Epithelial cell of esophagus (primary cell): ENCODE data around the gene GNB1L.
"Not testable (repeated sequence)": the region's sequence is repeated elsewhere in the genome, so short reads cannot be mapped to it uniquely, and the experiment has no call there.

Experiments used
- DNase-seq: peaks from one replicate; pipeline ENCODE4 v3.0.0; 2010; ENCODE audit warnings: low read depth
- H3K4me3 ChIP-seq: 2 replicates; pipeline ENCODE4 v1.5.1; 2011; ENCODE audit warnings: mild to moderate bottlenecking, low read length, control low read depth
- CTCF ChIP-seq: IDR thresholded peaks from 2 replicates; pipeline ENCODE4 v1.5.1; 2011; ENCODE audit warnings: low read depth, mild to moderate bottlenecking, low read length, control low read depth, inconsistent platforms; ENCODE audit not compliant: insufficient read depth; ENCODE audit errors: missing control alignments

The GNB1L gene

GRCh38 chr22:19793661-19794310, 60.9 kb downstream of the GNB1L start:
- no peak overlapping the region for H3K4me3 ChIP-seq
- no peak for TF ChIP-seq CTCF
- DNase-seq, result no peak

DNA sequence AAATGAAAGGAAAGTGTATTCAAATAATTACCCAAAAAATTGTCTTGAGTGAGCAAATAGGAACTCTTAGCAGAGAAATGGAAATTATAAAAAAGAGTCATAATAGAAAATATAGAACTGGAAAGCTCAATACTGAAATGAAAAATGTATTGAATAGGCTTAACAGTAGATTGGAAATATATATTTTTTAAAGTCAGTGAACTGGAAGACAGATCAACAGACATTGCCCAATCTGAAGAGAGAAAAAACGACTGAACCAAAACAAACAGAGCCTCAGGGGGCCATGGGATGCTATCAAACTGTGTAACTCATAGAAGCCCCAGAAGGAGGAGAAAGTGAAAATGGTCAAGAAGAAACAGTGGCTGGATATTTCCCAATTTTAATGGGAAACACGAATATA, 61.5 kb downstream of the GNB1L start:
- DNase-seq, result no peak
- TF ChIP-seq CTCF, result no peak
- no peak overlapping the region for H3K4me3 ChIP-seq

DNA sequence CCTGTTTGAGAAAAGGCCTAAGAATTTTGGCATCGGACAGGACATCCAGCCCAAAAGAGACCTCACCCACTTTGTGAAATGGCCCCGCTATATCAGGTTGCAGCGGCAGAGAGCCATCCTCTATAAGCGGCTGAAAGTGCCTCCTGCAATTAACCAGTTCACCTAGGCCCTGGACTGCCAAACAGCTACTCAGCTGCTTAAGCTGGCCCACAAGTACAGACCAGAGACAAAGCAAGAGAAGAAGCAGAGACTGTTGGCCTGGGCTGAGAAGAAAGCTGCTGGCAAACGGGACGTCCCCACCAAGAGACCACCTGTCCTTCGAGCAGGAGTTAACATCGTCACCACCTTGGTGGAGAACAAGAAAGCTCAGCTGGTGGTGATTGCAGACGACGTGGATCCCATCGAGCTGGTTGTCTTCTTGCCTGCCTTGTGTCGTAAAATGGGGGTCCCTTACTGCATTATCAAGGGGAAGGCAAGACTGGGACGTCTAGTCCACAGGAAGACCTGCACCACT, 62.2 kb downstream of the GNB1L start:
- DNase-seq, H3K4me3 ChIP-seq: not testable (repeated sequence)

GRCh38 chr22:19791894-19792293, 62.8 kb downstream of the GNB1L start:
- no peak for DNase-seq
- no peak overlapping the region for H3K4me3 ChIP-seq
- no peak for TF ChIP-seq CTCF

- TF ChIP-seq CTCF, result no peak
- DNase-seq, result no peak
Observed at GRCh38 chr22:19791243-19791642, 63.4 kb downstream of the GNB1L start.

DNA sequence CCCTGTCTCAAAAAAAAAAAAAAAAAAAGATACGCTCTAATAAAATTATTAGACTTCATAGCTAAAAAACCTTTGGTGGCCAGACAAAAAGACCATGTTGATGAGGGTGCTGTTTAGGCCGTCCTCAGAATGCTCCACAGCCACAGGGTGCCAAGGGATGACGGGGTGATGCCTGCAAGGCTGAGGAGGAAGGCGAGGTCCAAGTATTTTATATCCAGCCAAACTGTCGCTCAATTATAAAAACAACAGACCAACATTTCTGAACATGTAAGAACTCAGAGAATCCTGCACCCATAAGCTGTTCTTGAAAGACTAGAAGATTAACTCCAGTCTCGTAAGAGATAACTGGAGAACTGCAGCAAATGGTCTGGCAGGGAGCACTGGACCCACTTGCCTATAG, 64.8 kb downstream of the GNB1L start:
- DNase-seq, result no peak
- no peak overlapping the region for H3K4me3 ChIP-seq
- TF ChIP-seq CTCF, result no peak

More at GRCh38 chr22:19791243-19791642, 63.4 kb downstream of the GNB1L start:
- H3K4me3 ChIP-seq, result no peak overlapping the region

DNA sequence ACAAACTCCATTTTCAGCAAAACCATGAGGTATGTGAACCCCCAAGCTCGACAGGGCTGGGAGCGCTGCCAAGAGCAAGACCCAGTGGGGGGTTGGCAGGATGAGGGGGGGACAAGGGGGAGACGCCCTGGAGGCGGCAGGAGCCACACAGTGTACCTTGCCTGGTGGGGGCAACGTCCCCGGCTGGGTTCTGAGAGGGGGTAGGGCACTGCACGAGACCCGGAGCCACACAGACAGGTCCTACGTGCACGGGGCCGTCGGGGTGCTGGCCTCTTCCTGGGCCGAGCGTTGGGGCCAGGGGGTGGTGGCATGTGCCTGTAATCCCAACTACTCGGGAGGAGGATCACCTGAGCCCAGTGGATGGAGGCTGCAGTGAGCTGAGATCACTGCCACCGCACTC, 65.3 kb downstream of the GNB1L start:
- TF ChIP-seq CTCF, result no peak
- DNase-seq, result no peak
- no peak overlapping the region for H3K4me3 ChIP-seq
